ENCODE measurements around the gene HTRA3.

DNA sequence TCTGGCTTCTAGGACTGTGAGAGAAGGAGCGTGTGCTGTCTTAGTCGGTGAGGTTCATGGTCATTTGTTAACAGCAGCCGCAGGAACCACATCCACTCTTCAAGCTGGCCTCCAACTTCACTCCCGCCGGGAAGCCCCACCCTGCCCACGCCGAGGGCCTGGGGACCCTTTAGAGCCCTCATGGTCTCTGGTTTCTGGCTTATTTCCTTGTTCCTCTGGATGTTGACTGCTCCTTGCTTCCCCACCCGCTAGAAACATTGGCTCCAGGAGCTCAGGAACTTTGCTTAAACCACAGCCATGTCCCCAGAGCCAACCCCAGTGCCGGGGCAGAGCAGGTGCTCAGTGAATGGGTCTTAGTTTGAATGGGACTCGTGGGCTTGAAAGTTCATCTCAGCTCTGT is 40.8 kb downstream of the HTRA3 start:
- TF ChIP-seq, protein P1, sequence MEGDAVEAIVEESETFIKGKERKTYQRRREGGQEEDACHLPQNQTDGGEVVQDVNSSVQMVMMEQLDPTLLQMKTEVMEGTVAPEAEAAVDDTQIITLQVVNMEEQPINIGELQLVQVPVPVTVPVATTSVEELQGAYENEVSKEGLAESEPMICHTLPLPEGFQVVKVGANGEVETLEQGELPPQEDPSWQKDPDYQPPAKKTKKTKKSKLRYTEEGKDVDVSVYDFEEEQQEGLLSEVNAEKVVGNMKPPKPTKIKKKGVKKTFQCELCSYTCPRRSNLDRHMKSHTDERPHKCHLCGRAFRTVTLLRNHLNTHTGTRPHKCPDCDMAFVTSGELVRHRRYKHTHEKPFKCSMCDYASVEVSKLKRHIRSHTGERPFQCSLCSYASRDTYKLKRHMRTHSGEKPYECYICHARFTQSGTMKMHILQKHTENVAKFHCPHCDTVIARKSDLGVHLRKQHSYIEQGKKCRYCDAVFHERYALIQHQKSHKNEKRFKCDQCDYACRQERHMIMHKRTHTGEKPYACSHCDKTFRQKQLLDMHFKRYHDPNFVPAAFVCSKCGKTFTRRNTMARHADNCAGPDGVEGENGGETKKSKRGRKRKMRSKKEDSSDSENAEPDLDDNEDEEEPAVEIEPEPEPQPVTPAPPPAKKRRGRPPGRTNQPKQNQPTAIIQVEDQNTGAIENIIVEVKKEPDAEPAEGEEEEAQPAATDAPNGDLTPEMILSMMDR (conservative IDR thresholded peaks at IDR 0.05): no peak
- TF ChIP-seq ZFX (IDR thresholded peaks at IDR 0.05): no peak
